ENCODE measurements around the gene CBX3. TPM values are rescaled to one million over a fixed set of nuclear protein-coding genes. Genes with fewer than 3 reads are reported as not detected.

The CBX3 gene
- total and polyA plus RNA-seq, 2 of the 8 experiments (the other 6 are each of a cell fraction or from before 2014, with no cell fraction given) = 71.3 to 258 TPM

DNA sequence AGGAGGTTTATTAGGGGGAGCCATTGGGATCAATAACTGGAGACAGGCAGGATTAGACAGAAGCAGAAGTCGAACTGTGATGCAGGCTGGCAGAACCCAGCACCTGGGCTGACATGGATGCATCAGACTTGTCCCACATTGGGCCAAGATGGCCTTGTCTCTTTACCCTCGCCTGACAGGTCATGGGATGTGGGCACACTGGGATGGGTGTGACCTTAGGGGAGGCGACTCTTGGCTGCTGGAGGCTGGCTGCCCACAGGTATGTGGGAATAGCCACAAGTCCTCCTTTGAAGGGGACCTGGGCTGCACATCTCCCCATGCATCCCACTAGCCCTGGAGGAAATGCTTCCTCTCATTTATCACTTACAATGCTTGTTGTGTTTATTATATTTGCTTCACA, 32.3 kb upstream of the CBX3 start:
- no peak overlapping the region for H4K91ac ChIP-seq (replicated peaks; ENCODE audit: insufficient read length, low read length)
- H2AK5ac ChIP-seq (ENCODE audit: low read depth, low read length) = peak overlapping the region; percentile 85; the same call in 1 of the 2 replicates
- no peak overlapping the region for H4K5ac ChIP-seq (ENCODE audit: insufficient read length, low read depth, low read length)
- no peak overlapping the region for H3K4ac ChIP-seq (replicated peaks; ENCODE audit: insufficient read length, low read depth, low read length)
- H3K23ac ChIP-seq (ENCODE audit: insufficient read length) = no peak overlapping the region
- ChIA-PET POLR2A (ENCODE audit: partially characterized antibody) (interaction anchor here (2.3 to 3.2 kb wide), 3 partner anchors 8 to 19 kb away, joined by 7 to 16 read pairs (median 14); no protein-coding TSS in a partner anchor), CTCF (ENCODE audit: partially characterized antibody) (no interaction called here)
- H3K27me3 ChIP-seq (replicated peaks in 1 of 4; ENCODE audit: control insufficient read depth in 3 of 4, extremely low read depth in 1 of 4, insufficient read depth in 3 of 4, low read length in 3 of 4) = no peaks in the 10 kb centered on the region
- H3K23me2 ChIP-seq (ENCODE audit: low read depth, low read length) = no peaks in the 10 kb centered on the region
- H2BK120ac ChIP-seq (replicated peaks; ENCODE audit: low read depth, low read length) = no peak overlapping the region
- no peak overlapping the region for H3K56ac ChIP-seq (replicated peaks; ENCODE audit: insufficient read length, low read depth, low read length)
- no peak overlapping the region for H3K4me2 ChIP-seq (ENCODE audit: insufficient read depth in 1 of 2, low read depth in 2 of 2, low read length in 2 of 2)
- H3K4me3 ChIP-seq (ENCODE audit: extremely low read depth in 1 of 4, insufficient read depth in 2 of 4, low read depth in 3 of 4, low read length in 4 of 4) = no peak overlapping the region
- no peak overlapping the region for H4K8ac ChIP-seq (ENCODE audit: extremely low read depth, insufficient read depth, low read length)
- H3K36me3 ChIP-seq (ENCODE audit: control insufficient read depth in 2 of 4, insufficient read depth in 4 of 4, low read length in 3 of 4) = peaks cover 0 to 7% (median under 1%) of the 10 kb centered on the region in 4 experiments; a peak in 2 of 8 replicates
- H3K27ac ChIP-seq (ENCODE audit: low read depth, low read length) = no peak overlapping the region; the same call in 1 of the 2 replicates
- DNase-seq (ENCODE audit: low read depth in 1 of 2, low spot score in 2 of 2) (no peak), FAIRE-seq (no peak)
- H3K9me3 ChIP-seq (ENCODE audit: insufficient read depth in 2 of 2, low read depth in 1 of 2, low read length in 1 of 2) = no peaks in the 10 kb centered on the region
- no peak overlapping the region for H3K9ac ChIP-seq (replicated peaks in 1 of 4; ENCODE audit: extremely low read depth in 1 of 4, low read depth in 3 of 4, low read length in 3 of 4)
- peaks cover 7 to 18% of the 10 kb centered on the region in 2 experiments for H4K20me1 ChIP-seq (replicated peaks in 1 of 2; ENCODE audit: control insufficient read depth in 1 of 2, insufficient read depth in 2 of 2, low read length in 2 of 2)
- no peak overlapping the region; the same call in 1 of the 2 replicates for H2BK12ac ChIP-seq (ENCODE audit: low read depth, low read length)
- H2AFZ ChIP-seq (ENCODE audit: low read length) = no peak overlapping the region
- no peak overlapping the region for H3K18ac ChIP-seq (ENCODE audit: extremely low read depth, low read length)
- no peak overlapping the region for H2BK15ac ChIP-seq (ENCODE audit: low read length)
- H2BK5ac ChIP-seq (ENCODE audit: low read depth, low read length) = peak overlapping the region; percentile 56; the same call in 1 of the 2 replicates
- H3K4me1 ChIP-seq (replicated peaks in 1 of 4; ENCODE audit: control insufficient read depth in 3 of 4, insufficient read depth in 4 of 4, low read length in 3 of 4) = peaks cover 5 to 16% (median 10%) of the 10 kb centered on the region in 4 experiments; a peak in 6 of 7 replicates
- H2BK20ac ChIP-seq (ENCODE audit: low read length) = no peak overlapping the region
- H3K79me2 ChIP-seq (ENCODE audit: control insufficient read depth in 1 of 2, insufficient read depth in 2 of 2, low read length in 2 of 2) = peaks cover 14 to 91% of the 10 kb centered on the region in 2 experiments
- TF ChIP-seq, protein P1, sequence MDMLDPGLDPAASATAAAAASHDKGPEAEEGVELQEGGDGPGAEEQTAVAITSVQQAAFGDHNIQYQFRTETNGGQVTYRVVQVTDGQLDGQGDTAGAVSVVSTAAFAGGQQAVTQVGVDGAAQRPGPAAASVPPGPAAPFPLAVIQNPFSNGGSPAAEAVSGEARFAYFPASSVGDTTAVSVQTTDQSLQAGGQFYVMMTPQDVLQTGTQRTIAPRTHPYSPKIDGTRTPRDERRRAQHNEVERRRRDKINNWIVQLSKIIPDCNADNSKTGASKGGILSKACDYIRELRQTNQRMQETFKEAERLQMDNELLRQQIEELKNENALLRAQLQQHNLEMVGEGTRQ (IDR thresholded peaks at IDR 0.05; ENCODE audit: low read length) = no peak
- TF ChIP-seq HDAC2 (IDR thresholded peaks at IDR 0.05; ENCODE audit: borderline replicate concordance in 1 of 2, low read depth in 2 of 2, low read length in 2 of 2) (no peak), TAF7 (optimal IDR thresholded peaks at IDR 0.05; ENCODE audit: borderline replicate concordance, low read depth, low read length) (no peak), KDM1A (IDR thresholded peaks at IDR 0.05; ENCODE audit: borderline replicate concordance, low read length) (no peak), POU5F1 (IDR thresholded peaks at IDR 0.05; ENCODE audit: low read depth, low read length) (no peak), SIRT6 (IDR thresholded peaks at IDR 0.05; ENCODE audit: low read length) (no peak)
- H3K79me1 ChIP-seq (ENCODE audit: low read depth, low read length) = peaks cover 13% of the 10 kb centered on the region
- H3K14ac ChIP-seq (ENCODE audit: insufficient read length) = no peak overlapping the region
- WGBS, 2 experiments (ENCODE audit: extremely low coverage in 1 of 2, insufficient coverage in 1 of 2, insufficient read length in 1 of 2, insufficient replicate concordance in 2 of 2, low coverage in 1 of 2, low lambda C conversion rate in 2 of 2, missing lambda C conversion rate in 1 of 2) = 87% methylated on average over 3 of the region's 3 CpGs; no CpG with 5 or more reads in 1 of the 2 experiments

Data from H1 (cell line).